Upper lobe of left lung (tissue), 4 donors: Measurements from ENCODE around the gene KRTAP5-2.

Experiments
- CTCF ChIP-seq, 6 experiments: fragments of 450-650 bp in 4 of 6; fragments of 200-600 bp in 2 of 6; sonication (generic) in 2 of 6; IDR thresholded peaks; one replicate each; pipeline ENCODE4 v1.5.1; 2016 to 2019; ENCODE audit warnings: antibody characterized with exemption in 6 of 6
- POLR2AphosphoS5 ChIP-seq, 2 donors: sonication (generic); formaldehyde crosslinking; IDR thresholded peaks; one replicate each; pipeline ENCODE4 v1.5.1; 2017; ENCODE audit warnings: antibody characterized with exemption in 2 of 2

GRCh38 chr11:1556278-1556902 is 41.7 kb downstream of the KRTAP5-2 start:
- TF ChIP-seq POLR2AphosphoS5 (IDR thresholded peaks at IDR 0.05) (no peak), CTCF (IDR thresholded peaks at IDR 0.05) (no peak)
